NCI-H146 treated with DMSO at 0.1 percent for 48 hours (cell line): ENCODE data around the gene FOXO3.
A peak's percentile ranks its signal among the peaks of the same experiment; 100 is the strongest.
"Not testable (repeated sequence)": the region's sequence is repeated elsewhere in the genome, so short reads cannot be mapped to it uniquely, and the experiment has no call there.

ENCODE experiments used
- DNase-seq: peaks from one replicate; lab custom pipeline; 2025; ENCODE audit not compliant: unreplicated experiment; lab: John Stamatoyannopoulos, UW

Gene FOXO3

DNA sequence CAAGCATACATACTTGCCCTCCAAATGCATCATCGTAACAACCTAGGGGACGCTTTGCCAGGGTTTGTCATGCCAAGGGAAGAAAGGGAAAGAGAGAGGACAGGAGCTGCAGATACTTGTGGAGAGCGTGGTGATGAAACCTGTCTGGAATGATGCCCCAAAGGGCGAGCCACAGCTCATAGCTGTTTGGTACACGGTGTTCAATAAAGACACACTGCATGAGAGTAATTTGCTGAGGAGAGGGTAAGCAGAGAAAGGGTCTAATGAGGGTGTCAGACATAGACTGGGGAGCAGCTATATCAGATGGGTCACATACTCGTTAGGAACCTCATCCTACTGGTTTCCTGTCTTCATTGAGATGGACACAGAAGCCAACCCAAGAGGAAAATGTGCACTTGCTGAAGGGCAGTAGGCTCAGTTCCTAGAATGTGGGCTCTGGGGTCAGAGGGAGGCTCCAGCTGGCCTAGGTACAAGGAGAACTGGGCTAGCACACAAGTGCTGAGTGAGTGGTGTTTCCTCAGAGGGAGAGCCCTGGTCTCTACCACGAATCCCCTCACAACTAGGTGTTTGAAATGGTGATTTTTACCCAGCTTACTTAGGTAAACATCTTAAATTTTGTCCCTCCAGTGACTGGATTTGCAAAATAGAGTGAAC, 5.2 kb upstream of the FOXO3 start:
- no peak for DNase-seq

- DNase-seq = no peak
These were observed 4.5 kb upstream of the FOXO3 start for GRCh38 chr6:108556250-108556649.

DNA sequence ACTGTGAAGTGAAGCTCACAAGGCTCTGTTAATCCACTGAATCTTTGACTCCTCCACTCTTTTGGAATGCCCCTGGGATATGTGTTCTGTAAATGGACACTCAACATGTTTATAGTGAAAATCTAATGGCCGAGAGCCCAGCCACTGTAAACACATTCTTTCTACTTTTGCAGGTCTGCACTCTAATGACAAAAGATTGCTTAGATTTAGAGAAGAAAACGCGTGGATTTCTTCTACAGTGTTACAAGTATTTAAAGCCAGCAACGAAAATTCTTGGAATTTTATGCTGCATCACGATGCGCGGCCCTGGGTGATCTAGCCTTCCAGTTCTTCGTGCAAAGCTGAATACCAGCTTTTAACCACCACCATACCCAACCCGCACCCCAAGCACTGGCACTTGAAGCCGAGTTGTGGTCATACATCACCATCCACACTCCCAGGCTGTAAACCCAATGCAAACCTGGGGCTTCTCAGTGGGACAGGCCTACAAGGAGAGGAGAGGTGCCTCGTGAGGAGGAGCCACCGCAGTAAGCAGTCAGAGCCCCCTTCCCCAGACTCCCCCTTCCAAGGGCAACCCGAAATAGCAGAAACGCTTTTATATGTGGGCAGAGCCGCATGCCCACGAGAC, 3.7 kb upstream of the FOXO3 start:
- DNase-seq = no peak

- DNase-seq = peak; percentile 83
These were observed 3.0 kb upstream of the FOXO3 start for GRCh38 chr6:108557494-108558371.

DNA sequence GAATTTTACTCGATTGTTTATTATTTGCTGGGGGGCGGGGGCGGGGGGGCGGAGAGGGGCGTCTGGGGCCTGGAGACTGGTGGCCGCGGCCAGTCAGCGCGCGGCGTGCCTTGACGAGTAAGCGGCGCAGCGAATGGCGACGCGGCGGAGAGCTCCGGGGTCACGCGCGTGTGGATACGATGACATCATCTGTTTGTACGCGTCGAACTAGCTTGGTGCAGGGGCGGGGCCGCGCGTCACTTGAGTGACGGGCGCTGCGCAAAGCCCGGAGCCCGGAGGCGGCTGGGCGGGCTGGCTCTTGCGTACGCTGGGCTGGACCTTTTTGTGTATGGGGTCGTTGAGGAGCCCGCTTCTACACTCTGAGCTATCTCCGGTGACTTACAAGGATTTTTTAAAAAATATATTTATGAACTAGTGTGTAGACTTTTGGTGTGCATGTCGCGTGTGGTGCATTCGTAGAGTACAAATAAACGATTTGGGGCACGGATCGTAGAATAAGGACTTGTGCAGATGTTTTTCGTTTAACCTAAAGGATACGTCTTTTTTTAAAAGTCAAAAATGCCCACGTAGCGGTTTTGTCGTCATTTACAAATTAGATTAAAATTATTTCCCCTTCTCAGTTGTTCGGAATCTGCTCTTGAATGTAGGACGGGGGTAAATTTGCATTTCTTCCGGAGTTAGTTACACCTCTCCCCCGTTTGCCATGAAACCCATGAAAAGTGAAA, 2.2 kb upstream of the FOXO3 start:
- peak; percentile 94 for DNase-seq

DNA sequence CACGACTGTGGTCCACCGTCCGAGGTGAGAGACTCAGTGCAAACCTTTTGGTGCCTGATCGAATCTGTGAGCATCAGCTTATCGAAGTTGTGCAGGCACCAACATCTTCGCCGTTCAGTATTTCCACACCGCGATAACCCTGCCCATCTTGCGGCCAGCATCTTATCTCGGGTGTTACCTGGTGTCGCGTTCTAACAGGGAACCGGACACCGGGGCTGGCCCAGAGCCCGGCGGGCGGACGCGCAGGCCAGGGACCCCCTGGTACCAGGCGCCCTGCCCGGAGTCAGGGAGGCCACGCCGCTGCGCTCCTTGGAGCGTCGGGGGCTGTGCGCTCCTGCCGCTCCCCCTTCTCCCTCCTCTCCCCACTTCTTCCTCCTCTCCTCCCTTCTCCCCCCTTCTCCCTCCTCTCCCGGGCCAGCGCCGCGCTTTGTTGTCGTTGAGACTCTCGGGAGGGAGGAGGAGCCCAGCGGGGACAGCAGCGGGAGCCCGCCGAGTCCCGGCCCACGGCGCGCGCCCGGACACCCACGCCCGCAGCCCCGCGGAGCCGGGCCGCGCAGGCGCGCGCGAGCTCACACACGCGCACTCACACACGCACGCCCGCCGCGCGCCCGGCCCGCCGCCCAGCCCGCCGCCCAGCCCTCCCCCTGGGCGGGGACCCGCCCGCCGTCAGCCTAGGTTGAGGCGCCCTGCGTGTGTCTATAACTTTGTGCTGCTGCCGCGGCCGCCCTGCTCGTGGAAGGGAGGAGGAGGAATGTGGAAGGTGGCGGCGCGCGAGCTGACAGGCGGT, 1.4 kb upstream of the FOXO3 start:
- DNase-seq = peak; percentile 70

- DNase-seq = peak; percentile 42
These were observed 744 bp upstream of the FOXO3 start for GRCh38 chr6:108559884-108560462.

- DNase-seq = not testable (repeated sequence)
These were observed 561 bp downstream of the FOXO3 start for GRCh38 chr6:108561309-108561647.

GRCh38 chr6:108561742-108562502, 1.2 kb downstream of the FOXO3 start:
- DNase-seq = no peak

GRCh38 chr6:108562503-108562993, 1.8 kb downstream of the FOXO3 start:
- DNase-seq = peak; percentile 4

DNA sequence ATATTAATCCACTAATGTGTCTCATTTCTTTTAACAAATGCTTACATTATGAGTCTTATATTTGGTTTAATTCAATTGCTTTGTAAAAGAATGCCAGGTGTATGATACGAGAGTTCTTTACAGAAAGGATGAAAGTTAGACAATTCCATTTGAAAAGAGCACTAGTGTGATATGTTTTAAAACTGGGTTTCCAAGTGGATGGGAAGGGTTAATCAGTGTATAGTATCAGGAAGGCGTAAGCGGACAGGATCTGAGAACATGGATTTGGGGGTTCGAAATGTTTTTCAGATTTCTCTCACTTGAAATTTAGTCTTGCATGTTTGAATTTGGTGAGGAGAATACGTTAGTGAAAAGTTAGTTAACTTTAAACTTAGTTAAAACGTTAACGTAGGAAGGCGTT, 2.6 kb downstream of the FOXO3 start:
- no peak for DNase-seq

GRCh38 chr6:108564178-108564577, 3.5 kb downstream of the FOXO3 start:
- DNase-seq = no peak

- no peak for DNase-seq
These were observed 4.5 kb downstream of the FOXO3 start for GRCh38 chr6:108565091-108565766.

DNA sequence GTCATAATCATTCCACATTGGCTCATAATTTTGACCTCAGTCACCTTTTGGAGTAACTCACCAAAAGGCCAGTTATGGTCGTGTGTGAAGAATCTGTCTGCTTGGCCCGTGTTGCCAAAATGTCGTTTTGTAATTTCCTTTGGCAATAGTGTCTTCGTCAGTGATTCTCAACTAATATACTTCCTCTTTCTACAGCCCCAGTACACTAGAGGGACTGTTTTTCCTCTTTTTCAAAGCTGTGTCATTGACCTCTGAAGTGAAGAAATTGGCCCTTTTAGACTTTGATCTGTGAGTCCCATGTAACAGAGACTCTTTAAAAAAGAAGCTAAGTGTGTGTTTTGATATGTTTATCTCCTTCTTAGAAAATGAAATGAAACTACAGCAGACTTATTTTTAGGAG, 5.2 kb downstream of the FOXO3 start:
- no peak for DNase-seq

GRCh38 chr6:108566406-108566805, 5.7 kb downstream of the FOXO3 start:
- DNase-seq = no peak

DNA sequence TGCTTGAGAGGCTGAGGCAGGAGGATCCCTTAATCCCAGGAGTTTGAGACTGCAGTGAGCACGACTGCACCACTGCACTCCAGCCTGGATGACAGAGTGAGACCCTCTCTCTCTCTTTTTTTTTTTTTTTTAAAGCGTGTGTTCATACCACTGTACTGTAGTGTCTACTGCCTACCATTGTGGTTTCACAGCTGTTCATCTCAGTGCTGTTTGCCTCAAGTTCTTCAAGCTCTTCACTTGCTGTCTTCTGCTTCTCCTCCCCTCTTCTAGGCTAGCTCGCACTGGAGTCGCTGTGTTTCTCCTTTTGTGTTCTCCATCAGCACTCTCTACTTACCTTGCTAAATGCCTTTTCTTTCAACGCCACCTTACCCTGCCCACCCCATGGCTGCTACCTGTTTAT, 7.4 kb downstream of the FOXO3 start:
- no peak for DNase-seq

- DNase-seq = no peak
These were observed 8.0 kb downstream of the FOXO3 start for GRCh38 chr6:108568551-108569305.

- no peak for DNase-seq
These were observed 9.8 kb downstream of the FOXO3 start for GRCh38 chr6:108570517-108570916.
